HG03520 (cell line): ENCODE data around the gene MCTP2.

Source experiments
- ATAC-seq: cut with Tn5 transposase; IDR thresholded peaks from one replicate; pipeline ENCODE4 v1.9.1; 2021; ENCODE audit warnings: mild to moderate bottlenecking, moderate library complexity; ENCODE audit not compliant: unreplicated experiment

Gene MCTP2

GRCh38 chr15:94230883-94231722, at the start of gene MCTP2:
MCTP2 (plus strand) TSS chr15:94231561; CDS start chr15:94298266, 66,705 bp downstream.
- peak; percentile 59 for ATAC-seq

GRCh38 chr15:94182883-94183282, 48.5 kb upstream of the MCTP2 start:
- no peak for ATAC-seq

GRCh38 chr15:94185547-94186236, 45.7 kb upstream of the MCTP2 start:
- no peak for ATAC-seq

- ATAC-seq: no peak
Measured at GRCh38 chr15:94186770-94187331, 44.5 kb upstream of the MCTP2 start.

- no peak for ATAC-seq
Measured at GRCh38 chr15:94193906-94194305, 37.5 kb upstream of the MCTP2 start.

GRCh38 chr15:94196531-94196930, 34.8 kb upstream of the MCTP2 start:
- ATAC-seq: no peak

GRCh38 chr15:94198633-94199032, 32.7 kb upstream of the MCTP2 start:
- no peak for ATAC-seq

GRCh38 chr15:94199725-94200124, 31.6 kb upstream of the MCTP2 start:
- no peak for ATAC-seq

GRCh38 chr15:94203306-94203705, 28.1 kb upstream of the MCTP2 start:
- no peak for ATAC-seq

- ATAC-seq: no peak
Measured at GRCh38 chr15:94205366-94205765, 26.0 kb upstream of the MCTP2 start.

GRCh38 chr15:94206463-94207167, 24.7 kb upstream of the MCTP2 start:
- no peak for ATAC-seq

- no peak for ATAC-seq
Measured at GRCh38 chr15:94212291-94212690, 19.1 kb upstream of the MCTP2 start.

- ATAC-seq: no peak
Measured at GRCh38 chr15:94225616-94226015, 5.7 kb upstream of the MCTP2 start.

- no peak for ATAC-seq
Measured at GRCh38 chr15:94228611-94229010, 2.8 kb upstream of the MCTP2 start.

- ATAC-seq: peak; percentile 76
Measured at GRCh38 chr15:94229591-94230369, 1.6 kb upstream of the MCTP2 start.

GRCh38 chr15:94230431-94230882, 904 bp upstream of the MCTP2 start:
- no peak for ATAC-seq

GRCh38 chr15:94231723-94232468, 535 bp downstream of the MCTP2 start:
- ATAC-seq: peak; percentile 6

GRCh38 chr15:94233441-94233840, 2.1 kb downstream of the MCTP2 start:
- ATAC-seq: no peak

- no peak for ATAC-seq
Measured at GRCh38 chr15:94234300-94234699, 2.9 kb downstream of the MCTP2 start.

- no peak for ATAC-seq
Measured at GRCh38 chr15:94235041-94235440, 3.7 kb downstream of the MCTP2 start.
